Fibroblast of pulmonary artery (primary cell): ENCODE measurements around the gene C17orf113.
A peak's percentile ranks its signal among the peaks of the same experiment; 100 is the strongest.

Experiments
- DNase-seq: peaks from one replicate; pipeline ENCODE4 v3.0.0-alpha.2; 2010; ENCODE audit warnings: low read depth
- H3K4me3 ChIP-seq: replicated peaks from 2 replicates; pipeline ENCODE4 v1.5.1; 2011; ENCODE audit warnings: low read depth, mild to moderate bottlenecking, control low read depth, low read length, moderate library complexity
- TF ChIP-seq, protein P1 (sequence below): IDR thresholded peaks from 2 replicates; pipeline ENCODE4 v1.5.1; 2011; ENCODE audit warnings: mild to moderate bottlenecking, control low read depth, low read length, inconsistent platforms; ENCODE audit errors: missing control alignments

The C17orf113 gene

GRCh38 chr17:42051645-42052044 is 1.2 kb upstream of the C17orf113 start:
- no peak for DNase-seq
- no peak overlapping the region for H3K4me3 ChIP-seq
- TF ChIP-seq, protein P1, sequence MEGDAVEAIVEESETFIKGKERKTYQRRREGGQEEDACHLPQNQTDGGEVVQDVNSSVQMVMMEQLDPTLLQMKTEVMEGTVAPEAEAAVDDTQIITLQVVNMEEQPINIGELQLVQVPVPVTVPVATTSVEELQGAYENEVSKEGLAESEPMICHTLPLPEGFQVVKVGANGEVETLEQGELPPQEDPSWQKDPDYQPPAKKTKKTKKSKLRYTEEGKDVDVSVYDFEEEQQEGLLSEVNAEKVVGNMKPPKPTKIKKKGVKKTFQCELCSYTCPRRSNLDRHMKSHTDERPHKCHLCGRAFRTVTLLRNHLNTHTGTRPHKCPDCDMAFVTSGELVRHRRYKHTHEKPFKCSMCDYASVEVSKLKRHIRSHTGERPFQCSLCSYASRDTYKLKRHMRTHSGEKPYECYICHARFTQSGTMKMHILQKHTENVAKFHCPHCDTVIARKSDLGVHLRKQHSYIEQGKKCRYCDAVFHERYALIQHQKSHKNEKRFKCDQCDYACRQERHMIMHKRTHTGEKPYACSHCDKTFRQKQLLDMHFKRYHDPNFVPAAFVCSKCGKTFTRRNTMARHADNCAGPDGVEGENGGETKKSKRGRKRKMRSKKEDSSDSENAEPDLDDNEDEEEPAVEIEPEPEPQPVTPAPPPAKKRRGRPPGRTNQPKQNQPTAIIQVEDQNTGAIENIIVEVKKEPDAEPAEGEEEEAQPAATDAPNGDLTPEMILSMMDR, result no peak

GRCh38 chr17:42051013-42051400 is 606 bp upstream of the C17orf113 start:
- TF ChIP-seq, protein P1, result no peak
- H3K4me3 ChIP-seq, result no peak overlapping the region
- no peak for DNase-seq

GRCh38 chr17:42049834-42050392 is 488 bp downstream of the C17orf113 start:
- TF ChIP-seq, protein P1, result no peak
- H3K4me3 ChIP-seq, result peak overlapping the region; percentile 46
- no peak for DNase-seq

DNA sequence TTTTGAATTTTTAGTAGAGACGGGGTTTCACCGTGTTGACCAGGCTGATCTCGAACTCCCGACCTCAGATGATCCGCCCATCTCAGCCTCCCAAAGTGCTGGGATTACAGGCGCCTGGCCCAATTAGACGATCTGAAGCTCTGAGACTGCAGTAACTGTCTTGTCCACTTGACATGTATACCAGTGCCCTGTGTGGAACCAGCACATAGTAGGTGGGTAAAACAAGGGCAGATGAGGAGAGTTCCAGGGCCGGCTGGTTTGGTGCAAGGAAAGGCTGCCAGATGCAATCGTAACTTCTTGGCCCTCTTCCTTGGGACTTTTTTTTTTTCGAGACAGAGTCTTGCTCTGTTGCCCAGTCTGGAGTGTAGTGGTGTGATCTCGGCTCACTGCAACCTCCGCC is 3.1 kb downstream of the C17orf113 start:
- TF ChIP-seq, protein P1, result no peak
- DNase-seq, result no peak
- H3K4me3 ChIP-seq, result no peak overlapping the region

- TF ChIP-seq, protein P1, result no peak
- DNase-seq, result no peak
- H3K4me3 ChIP-seq, result no peak overlapping the region
Measured at GRCh38 chr17:42045719-42046118, 4.7 kb downstream of the C17orf113 start.

DNA sequence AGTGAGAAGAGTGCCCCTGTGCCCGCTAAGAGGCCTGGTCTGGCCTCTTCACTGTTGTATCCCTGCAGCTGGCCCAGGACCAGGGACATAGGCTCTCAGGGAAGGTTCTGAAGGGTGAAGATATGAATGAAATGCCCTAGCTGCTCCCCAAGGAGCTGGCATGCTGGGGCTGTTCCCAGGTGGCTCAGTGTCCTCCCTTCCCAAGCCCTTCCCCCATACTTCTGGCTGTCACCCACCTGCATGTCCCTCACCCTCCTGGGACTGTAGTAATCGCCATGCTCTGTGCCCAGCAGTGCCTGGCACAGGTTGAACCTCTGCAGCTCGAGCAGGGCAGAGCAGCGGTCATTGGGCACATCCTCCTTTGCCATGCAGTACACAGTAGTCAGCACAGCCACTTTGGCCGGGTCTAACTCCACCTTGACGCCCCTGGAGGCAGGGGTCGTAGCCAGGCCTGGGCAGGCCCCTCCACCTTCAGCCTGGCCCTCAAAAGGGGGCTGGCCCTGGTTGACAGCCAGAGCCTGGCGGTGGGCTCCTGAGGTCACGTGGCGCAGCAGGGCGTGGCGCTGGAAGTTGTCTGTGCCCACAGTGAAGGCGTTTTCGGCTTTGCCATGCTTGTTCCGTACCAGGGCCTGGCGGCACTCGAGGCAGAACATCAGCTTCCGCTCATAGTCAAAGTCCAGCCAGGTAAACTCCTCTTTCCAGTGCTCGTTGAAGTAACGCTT is 7.6 kb downstream of the C17orf113 start:
- TF ChIP-seq, protein P1, result no peak
- DNase-seq, result no peak
- H3K4me3 ChIP-seq, result no peak overlapping the region

- no peak for DNase-seq
- no peak overlapping the region for H3K4me3 ChIP-seq
- TF ChIP-seq, protein P1, result no peak
Measured at GRCh38 chr17:42041619-42042018, 8.8 kb downstream of the C17orf113 start.
